ENCODE data around the gene FLVCR2.

FLVCR2 gene

GRCh38 chr14:75558440-75558839, 20.0 kb upstream of the FLVCR2 start:
- DNase-seq (ENCODE audit: low spot score): no peak

GRCh38 chr14:75559045-75559444, 19.4 kb upstream of the FLVCR2 start:
- no peak for DNase-seq (ENCODE audit: low spot score)

- no peak for DNase-seq (ENCODE audit: low spot score)
These were observed 18.8 kb upstream of the FLVCR2 start for GRCh38 chr14:75559451-75560222.

GRCh38 chr14:75561013-75561432, 17.4 kb upstream of the FLVCR2 start:
- peak; percentile 91 for DNase-seq (ENCODE audit: low spot score)

GRCh38 chr14:75562089-75562488, 16.3 kb upstream of the FLVCR2 start:
- no peak for DNase-seq (ENCODE audit: low spot score)

- DNase-seq (ENCODE audit: low spot score): no peak
These were observed 15.9 kb upstream of the FLVCR2 start for GRCh38 chr14:75562489-75562888.

- DNase-seq (ENCODE audit: low spot score): no peak
These were observed 14.5 kb upstream of the FLVCR2 start for GRCh38 chr14:75563931-75564330.

GRCh38 chr14:75565056-75565455, 13.4 kb upstream of the FLVCR2 start:
- no peak for DNase-seq (ENCODE audit: low spot score)

- DNase-seq (ENCODE audit: low spot score): no peak
These were observed 12.1 kb upstream of the FLVCR2 start for GRCh38 chr14:75566321-75566720.

GRCh38 chr14:75566752-75567151, 11.7 kb upstream of the FLVCR2 start:
- no peak for DNase-seq (ENCODE audit: low spot score)

- DNase-seq (ENCODE audit: low spot score): no peak
These were observed 10.3 kb upstream of the FLVCR2 start for GRCh38 chr14:75568140-75568539.

GRCh38 chr14:75568791-75569190, 9.6 kb upstream of the FLVCR2 start:
- no peak for DNase-seq (ENCODE audit: low spot score)

- no peak for DNase-seq (ENCODE audit: low spot score)
These were observed 7.6 kb upstream of the FLVCR2 start for GRCh38 chr14:75570797-75571196.

GRCh38 chr14:75572104-75572503, 6.3 kb upstream of the FLVCR2 start:
- DNase-seq (ENCODE audit: low spot score): no peak

- no peak for DNase-seq (ENCODE audit: low spot score)
These were observed 1.3 kb upstream of the FLVCR2 start for GRCh38 chr14:75577090-75577489.

GRCh38 chr14:75577729-75578101, 705 bp upstream of the FLVCR2 start:
- peak; percentile 92 for DNase-seq (ENCODE audit: low spot score)

GRCh38 chr14:75578786-75579337, 442 bp downstream of the FLVCR2 start:
- peak; percentile 53 for DNase-seq (ENCODE audit: low spot score)

GRCh38 chr14:75579338-75579864, 981 bp downstream of the FLVCR2 start:
- no peak for DNase-seq (ENCODE audit: low spot score)

- no peak for DNase-seq (ENCODE audit: low spot score)
These were observed 1.5 kb downstream of the FLVCR2 start for GRCh38 chr14:75579882-75580281.

GRCh38 chr14:75587388-75587787, 9.0 kb downstream of the FLVCR2 start:
- DNase-seq (ENCODE audit: low spot score): no peak

- DNase-seq (ENCODE audit: low spot score): no peak
These were observed 11.5 kb downstream of the FLVCR2 start for GRCh38 chr14:75589931-75590330.

GRCh38 chr14:75591331-75591946, 13.0 kb downstream of the FLVCR2 start:
- peak; percentile 27 for DNase-seq (ENCODE audit: low spot score)

GRCh38 chr14:75591987-75592575, 13.7 kb downstream of the FLVCR2 start:
- DNase-seq (ENCODE audit: low spot score): no peak

Measured in iPS-NIHi11 (cell line).